ENCODE measurements around the gene HES1. TPM values are rescaled to one million over a fixed set of nuclear protein-coding genes. Genes with fewer than 3 reads are reported as not detected.
"Not testable (repeated sequence)": the region's sequence is repeated elsewhere in the genome, so short reads cannot be mapped to it uniquely, and the experiment has no call there.

Gene HES1
- polyA plus RNA-seq, 1 donor (not counting 4 experiments of a cell fraction or from before 2014, with no cell fraction given): 138 TPM

DNA sequence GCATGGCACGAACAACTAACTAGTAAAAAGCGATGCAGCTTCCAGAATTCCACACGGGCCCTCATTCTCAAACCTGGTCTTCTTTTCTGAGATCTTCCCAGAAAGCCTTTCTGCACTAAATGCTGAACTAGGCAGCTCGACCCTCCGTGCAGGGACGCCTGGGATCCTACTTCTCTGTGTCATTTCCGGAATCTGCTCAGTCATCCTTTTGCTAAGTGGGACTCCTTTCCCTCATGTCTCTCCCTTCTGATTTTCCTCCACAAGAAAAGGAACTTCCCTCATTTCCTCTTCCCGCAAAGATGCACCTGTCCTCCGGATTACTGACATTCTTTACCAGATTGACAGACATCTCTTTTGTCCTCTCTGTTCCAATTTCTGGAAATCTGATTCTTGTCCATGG lies 9.2 kb upstream of the HES1 start:
- H4K20me1 ChIP-seq (ENCODE audit: control insufficient read depth, extremely low read depth, insufficient read depth, low read length): no peaks in the 10 kb centered on the region
- TF ChIP-seq, protein P1, sequence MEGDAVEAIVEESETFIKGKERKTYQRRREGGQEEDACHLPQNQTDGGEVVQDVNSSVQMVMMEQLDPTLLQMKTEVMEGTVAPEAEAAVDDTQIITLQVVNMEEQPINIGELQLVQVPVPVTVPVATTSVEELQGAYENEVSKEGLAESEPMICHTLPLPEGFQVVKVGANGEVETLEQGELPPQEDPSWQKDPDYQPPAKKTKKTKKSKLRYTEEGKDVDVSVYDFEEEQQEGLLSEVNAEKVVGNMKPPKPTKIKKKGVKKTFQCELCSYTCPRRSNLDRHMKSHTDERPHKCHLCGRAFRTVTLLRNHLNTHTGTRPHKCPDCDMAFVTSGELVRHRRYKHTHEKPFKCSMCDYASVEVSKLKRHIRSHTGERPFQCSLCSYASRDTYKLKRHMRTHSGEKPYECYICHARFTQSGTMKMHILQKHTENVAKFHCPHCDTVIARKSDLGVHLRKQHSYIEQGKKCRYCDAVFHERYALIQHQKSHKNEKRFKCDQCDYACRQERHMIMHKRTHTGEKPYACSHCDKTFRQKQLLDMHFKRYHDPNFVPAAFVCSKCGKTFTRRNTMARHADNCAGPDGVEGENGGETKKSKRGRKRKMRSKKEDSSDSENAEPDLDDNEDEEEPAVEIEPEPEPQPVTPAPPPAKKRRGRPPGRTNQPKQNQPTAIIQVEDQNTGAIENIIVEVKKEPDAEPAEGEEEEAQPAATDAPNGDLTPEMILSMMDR (optimal IDR thresholded peaks at IDR 0.05 in 1 of 3, IDR thresholded peaks at IDR 0.05 in 1 of 3, conservative IDR thresholded peaks at IDR 0.05 in 1 of 3; ENCODE audit: extremely low read depth in 1 of 3, insufficient read depth in 2 of 3, low read length in 3 of 3): no peak
- TF ChIP-seq EZH2 (IDR thresholded peaks at IDR 0.05; ENCODE audit: low read length): no peak
- H3K4me1 ChIP-seq (ENCODE audit: control insufficient read depth, extremely low read depth, insufficient read depth, low read length): peaks cover 17% of the 10 kb centered on the region
- no peaks in the 10 kb centered on the region for H3K9me1 ChIP-seq (ENCODE audit: control insufficient read depth, extremely low read depth, insufficient read depth, low read length)
- H3K9ac ChIP-seq (ENCODE audit: control insufficient read depth, extremely low read depth, insufficient read depth, low read length): no peak overlapping the region
- no peaks in the 10 kb centered on the region for H3K36me3 ChIP-seq (ENCODE audit: control insufficient read depth in 2 of 2, extremely low read depth in 1 of 2, insufficient read depth in 2 of 2, low read length in 2 of 2)
- dilution Hi-C loops (cut with MboI; ENCODE audit: extremely low pct_ligation_motif_present, low sequenced_read_pairs): no loop called here
- no peaks in the 10 kb centered on the region for H3K9me3 ChIP-seq (ENCODE audit: control insufficient read depth, low read depth, low read length)
- no peak overlapping the region for H3K4me3 ChIP-seq (ENCODE audit: control insufficient read depth in 2 of 3, extremely low read depth in 1 of 3, insufficient read depth in 2 of 3, low read depth in 1 of 3, low read length in 3 of 3)
- no peak overlapping the region for H2AFZ ChIP-seq (ENCODE audit: control insufficient read depth, low read length)
- H3K27me3 ChIP-seq (ENCODE audit: control insufficient read depth, extremely low read depth, insufficient read depth, low read length): no peaks in the 10 kb centered on the region
- FAIRE-seq (no peak), DNase-seq (ENCODE audit: low read depth, low spot score) (no peak)
- H3K79me2 ChIP-seq (ENCODE audit: control insufficient read depth, insufficient read depth, low read length): no peaks in the 10 kb centered on the region
- H3K4me2 ChIP-seq (ENCODE audit: control insufficient read depth, extremely low read depth, insufficient read depth, low read depth, low read length): no peak overlapping the region
- H3K27ac ChIP-seq (ENCODE audit: control insufficient read depth, insufficient read depth, low read length): no peak overlapping the region

DNA sequence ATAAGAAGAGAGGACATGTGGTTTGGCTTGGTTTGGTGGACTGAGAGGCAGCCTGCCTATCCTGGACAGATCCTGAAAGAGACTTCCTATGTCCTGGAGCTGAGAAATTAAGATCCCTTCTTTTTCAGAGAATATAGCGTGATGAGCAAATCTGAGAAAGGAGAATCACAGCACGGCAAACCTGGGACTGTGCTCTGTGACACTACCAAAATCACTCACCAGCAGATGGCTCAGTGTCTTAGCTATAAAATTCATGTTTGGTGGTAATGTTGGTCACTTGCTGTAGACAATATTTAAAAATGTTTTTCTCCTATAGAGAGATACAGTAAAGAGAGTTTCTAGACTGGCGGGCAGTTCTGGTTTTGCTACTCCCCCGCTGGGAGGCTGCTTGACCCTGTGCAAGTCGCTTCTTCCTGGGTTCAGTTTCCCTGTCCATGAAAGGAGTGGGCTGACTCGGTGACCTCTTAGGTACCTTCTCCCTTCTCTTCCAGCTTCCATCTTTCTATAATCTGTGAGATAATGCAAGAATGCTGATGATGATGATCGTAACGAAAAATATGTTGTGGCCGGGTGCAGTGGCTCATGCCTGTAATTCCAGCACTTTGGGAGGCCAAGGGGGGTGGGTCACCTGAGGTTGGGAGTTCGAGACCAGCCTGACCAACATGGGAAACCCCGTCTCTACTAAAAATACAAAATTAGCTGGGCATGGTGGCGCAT lies 7.6 kb upstream of the HES1 start:
- H3K4me3 ChIP-seq (ENCODE audit: control insufficient read depth in 2 of 3, extremely low read depth in 1 of 3, insufficient read depth in 2 of 3, low read depth in 1 of 3, low read length in 3 of 3): no peak overlapping the region
- H2AFZ ChIP-seq (ENCODE audit: control insufficient read depth, low read length): no peak overlapping the region
- TF ChIP-seq, protein P1 (optimal IDR thresholded peaks at IDR 0.05 in 1 of 3, IDR thresholded peaks at IDR 0.05 in 1 of 3, conservative IDR thresholded peaks at IDR 0.05 in 1 of 3; ENCODE audit: extremely low read depth in 1 of 3, insufficient read depth in 2 of 3, low read length in 3 of 3): no peak
- H3K4me1 ChIP-seq (ENCODE audit: control insufficient read depth, extremely low read depth, insufficient read depth, low read length): peaks cover 25% of the 10 kb centered on the region
- no peak overlapping the region for H3K4me2 ChIP-seq (ENCODE audit: control insufficient read depth, extremely low read depth, insufficient read depth, low read depth, low read length)
- no peaks in the 10 kb centered on the region for H3K9me1 ChIP-seq (ENCODE audit: control insufficient read depth, extremely low read depth, insufficient read depth, low read length)
- no peaks in the 10 kb centered on the region for H3K9me3 ChIP-seq (ENCODE audit: control insufficient read depth, low read depth, low read length)
- H3K36me3 ChIP-seq (ENCODE audit: control insufficient read depth in 2 of 2, extremely low read depth in 1 of 2, insufficient read depth in 2 of 2, low read length in 2 of 2): no peaks in the 10 kb centered on the region
- no peak for FAIRE-seq
- no peaks in the 10 kb centered on the region for H3K79me2 ChIP-seq (ENCODE audit: control insufficient read depth, insufficient read depth, low read length)
- H3K27me3 ChIP-seq (ENCODE audit: control insufficient read depth, extremely low read depth, insufficient read depth, low read length): no peaks in the 10 kb centered on the region
- no peak overlapping the region for H3K9ac ChIP-seq (ENCODE audit: control insufficient read depth, extremely low read depth, insufficient read depth, low read length)
- H3K27ac ChIP-seq (ENCODE audit: control insufficient read depth, insufficient read depth, low read length): no peak overlapping the region
- no peak for DNase-seq (ENCODE audit: low read depth, low spot score)
- dilution Hi-C loops (cut with MboI; ENCODE audit: extremely low pct_ligation_motif_present, low sequenced_read_pairs): no loop called here
- no peaks in the 10 kb centered on the region for H4K20me1 ChIP-seq (ENCODE audit: control insufficient read depth, extremely low read depth, insufficient read depth, low read length)

DNA sequence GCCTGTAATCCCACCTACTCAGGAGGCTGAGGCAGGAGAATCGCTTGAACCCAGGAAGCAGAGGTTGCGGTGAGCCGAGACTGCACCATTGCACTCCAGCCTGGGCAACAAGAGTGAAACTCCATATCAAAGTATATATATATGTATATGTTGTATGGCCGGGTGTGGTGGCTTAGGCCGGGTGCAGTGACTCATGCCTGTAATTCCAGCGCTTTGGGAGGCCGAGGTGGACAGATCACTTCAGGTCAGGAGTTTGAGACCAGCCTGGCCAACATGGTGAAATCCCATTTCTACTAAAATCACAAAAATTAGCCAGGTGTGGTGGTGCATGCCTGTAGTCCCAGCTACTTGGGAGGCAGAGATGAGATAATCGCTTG lies 7.0 kb upstream of the HES1 start:
- H3K4me2 ChIP-seq (ENCODE audit: control insufficient read depth, extremely low read depth, insufficient read depth, low read depth, low read length); dilution Hi-C loops (cut with MboI; ENCODE audit: extremely low pct_ligation_motif_present, low sequenced_read_pairs); H3K27ac ChIP-seq (ENCODE audit: control insufficient read depth, insufficient read depth, low read length); H3K9me1 ChIP-seq (ENCODE audit: control insufficient read depth, extremely low read depth, insufficient read depth, low read length); H3K4me3 ChIP-seq (ENCODE audit: control insufficient read depth in 2 of 3, extremely low read depth in 1 of 3, insufficient read depth in 2 of 3, low read depth in 1 of 3, low read length in 3 of 3); H3K9me3 ChIP-seq (ENCODE audit: control insufficient read depth, low read depth, low read length); H2AFZ ChIP-seq (ENCODE audit: control insufficient read depth, low read length); H3K9ac ChIP-seq (ENCODE audit: control insufficient read depth, extremely low read depth, insufficient read depth, low read length); H4K20me1 ChIP-seq (ENCODE audit: control insufficient read depth, extremely low read depth, insufficient read depth, low read length); H3K27me3 ChIP-seq (ENCODE audit: control insufficient read depth, extremely low read depth, insufficient read depth, low read length); H3K79me2 ChIP-seq (ENCODE audit: control insufficient read depth, insufficient read depth, low read length); DNase-seq (ENCODE audit: low read depth, low spot score); FAIRE-seq; H3K36me3 ChIP-seq (ENCODE audit: control insufficient read depth in 2 of 2, extremely low read depth in 1 of 2, insufficient read depth in 2 of 2, low read length in 2 of 2): not testable (repeated sequence)
- peaks cover 29% of the 10 kb centered on the region for H3K4me1 ChIP-seq (ENCODE audit: control insufficient read depth, extremely low read depth, insufficient read depth, low read length)

All from keratinocyte (primary cell).